HCT116 (cell line): ENCODE measurements around the gene COL3A1. TPM values are rescaled to one million over a fixed set of nuclear protein-coding genes. Genes with fewer than 3 reads are reported as not detected.

Experiments
- ATAC-seq: fragments of 200-7000 bp; cut with Tn5 transposase; 2 replicates; pipeline ENCODE4 v1.9.1; 2020; ENCODE audit warnings: mild to moderate bottlenecking, moderate library complexity
- BruUV-seq: library from RNA; stranded (reverse); fragments of 400-500 nt; replicated peaks from 2 replicates; lab custom pipeline; 2021; lab: Mats Ljungman, UMichigan
- CTCF ChIA-PET: fragments of 300-600 bp; sonication (Branson Sonifier 250); formaldehyde crosslinking; loops from one replicate; lab custom pipeline; 2021; ENCODE audit warnings: antibody characterized with exemption; lab: Charles Lee
- POLR2A ChIA-PET: fragments of 300-600, 350-600 bp; sonication (Branson Sonifier 250); formaldehyde crosslinking; loops from one replicate; lab custom pipeline; 2021; ENCODE audit warnings: antibody characterized with exemption; lab: Charles Lee
- RAD21 ChIA-PET, 2 experiments: fragments of 300-600 bp; sonication (Branson Sonifier 250); formaldehyde crosslinking; loops; one replicate each; lab custom pipeline; 2023; ENCODE audit warnings: low total read pairs in 2 of 2; ENCODE audit not compliant: uncharacterized antibody in 2 of 2, unreplicated experiment in 2 of 2, low non-redundant PET in 1 of 2; lab: Charles Lee
- DNase-seq: peaks from one replicate; pipeline ENCODE4 v3.0.0-alpha.2; 2010; ENCODE audit warnings: low read depth, low spot score
- H2AFZ ChIP-seq: fragments of 200-600 bp; shearing (Covaris generic), sonication (generic); 2 replicates; pipeline ENCODE4 v1.6.1; 2017; ENCODE audit warnings: low read depth, mixed run types, mixed read lengths, antibody characterized with exemption, low read length; ENCODE audit not compliant: poor library complexity, severe bottlenecking
- H3K27ac ChIP-seq: 2 replicates; pipeline ENCODE4 v1.5.1; 2012; ENCODE audit warnings: low read depth, low read length
- H3K27me3 ChIP-seq: fragments of 200-600 bp; sonication (generic); 2 replicates; pipeline ENCODE4 v1.6.1; 2016; ENCODE audit warnings: mixed run types, low read length, mixed read lengths; ENCODE audit not compliant: insufficient read depth
- H3K36me3 ChIP-seq, 2 experiments: fragments of 200-500 bp in 1 of 2; fragments of 200-600 bp in 1 of 2; sonication (Bioruptor generic) in 1 of 2; sonication (generic) in 1 of 2; 2 replicates each; pipeline versions ENCODE4 v1.5.1 to v1.6.1; 2014 to 2016; ENCODE audit warnings: low read length in 2 of 2, inconsistent platforms in 1 of 2, mixed read lengths in 1 of 2, mixed run types in 1 of 2; ENCODE audit not compliant: insufficient read depth in 2 of 2, control insufficient read depth in 1 of 2
- H3K4me1 ChIP-seq, 2 experiments: fragments of 200-600 bp in 1 of 2; sonication (generic) in 1 of 2; 2 replicates each; pipeline versions ENCODE4 v1.5.1 to v1.6.1; 2012 to 2017; ENCODE audit warnings: low read length in 2 of 2, inconsistent platforms in 1 of 2, mild to moderate bottlenecking in 1 of 2, mixed read lengths in 1 of 2, mixed run types in 1 of 2, moderate library complexity in 1 of 2; ENCODE audit not compliant: insufficient read depth in 2 of 2, control insufficient read depth in 1 of 2
- H3K4me2 ChIP-seq: fragments of 200-600 bp; sonication (generic); 2 replicates; pipeline ENCODE4 v1.6.1; 2017; ENCODE audit warnings: mixed run types, low read length, mixed read lengths
- H3K4me3 ChIP-seq, 2 experiments: fragments of 200-600 bp in 1 of 2; sonication (generic) in 1 of 2; replicated peaks in 1 of 2; 2 replicates each; pipeline ENCODE4 v1.5.1; 2011 to 2016; ENCODE audit warnings: low read length in 2 of 2, control low read depth in 1 of 2, low read depth in 1 of 2, mild to moderate bottlenecking in 1 of 2, mixed read lengths in 1 of 2, mixed run types in 1 of 2
- H3K79me2 ChIP-seq: fragments of 200-600 bp; sonication (generic); 2 replicates; pipeline ENCODE4 v1.6.1; 2017; ENCODE audit warnings: mild to moderate bottlenecking, mixed run types, low read length, moderate library complexity, mixed read lengths; ENCODE audit not compliant: insufficient read depth
- H3K9ac ChIP-seq: fragments of 200-600 bp; sonication (generic); 2 replicates; pipeline ENCODE4 v1.6.1; 2016; ENCODE audit warnings: low read length, mixed read lengths
- H3K9me2 ChIP-seq: fragments of 200-600 bp; sonication (generic), shearing (Covaris generic); 2 replicates; pipeline ENCODE4 v1.6.1; 2017; ENCODE audit warnings: mixed run types, mild to moderate bottlenecking, moderate library complexity; ENCODE audit not compliant: insufficient read depth
- H3K9me3 ChIP-seq, 2 experiments: fragments of 200-500 bp in 1 of 2; fragments of 200-600 bp in 1 of 2; sonication (Bioruptor generic) in 1 of 2; sonication (generic) in 1 of 2; 2 replicates each; pipeline ENCODE4 v1.6.1; 2014 to 2017; ENCODE audit warnings: low read length in 2 of 2, mixed read lengths in 2 of 2, inconsistent platforms in 1 of 2, low read depth in 1 of 2, mild to moderate bottlenecking in 1 of 2, mixed run types in 1 of 2, moderate library complexity in 1 of 2; ENCODE audit not compliant: control insufficient read depth in 1 of 2, insufficient read depth in 1 of 2
- H4K20me1 ChIP-seq: fragments of 200-600 bp; sonication (generic), shearing (Covaris generic); 2 replicates; pipeline ENCODE4 v1.6.1; 2017; ENCODE audit warnings: mixed run types, mild to moderate bottlenecking, moderate library complexity; ENCODE audit not compliant: insufficient read depth
- EGR1 ChIP-seq: IDR thresholded peaks from 2 replicates; pipeline ENCODE4 v1.6.1; 2012; ENCODE audit warnings: low read depth
- POLR2AphosphoS5 ChIP-seq: IDR thresholded peaks from 2 replicates; pipeline ENCODE4 v1.6.1; 2011; ENCODE audit warnings: mild to moderate bottlenecking, low read depth, low read length, moderate library complexity
- YY1 ChIP-seq: IDR thresholded peaks from 2 replicates; pipeline ENCODE4 v1.6.1; 2011; ENCODE audit warnings: low read length, low read depth, moderate library complexity, mild to moderate bottlenecking; ENCODE audit not compliant: insufficient replicate concordance; ENCODE audit errors: extremely low read depth
- intact Hi-C: fragments of 100-400 bp; cut with micrococcal nuclease; formaldehyde crosslinking; loops from 2 replicates; pipeline ENCODE4 v1.10.0; 2022
- total RNA-seq: library from RNA; stranded (reverse); gene quantifications from one replicate; pipeline ENCODE4 v1.2.1, GENCODE V29; 2021; ENCODE audit not compliant: unreplicated experiment

Gene COL3A1
- total RNA-seq, 1 experiment from 2014 or later, result 1.0 TPM

- no peaks in the 10 kb centered on the region for H3K4me1 ChIP-seq
- H3K4me3 ChIP-seq, result no peak overlapping the region
- no peaks in the 10 kb centered on the region for H3K9me3 ChIP-seq
- intact Hi-C loops, result no loop called here
- H3K4me2 ChIP-seq, result no peak overlapping the region
- no peak for ATAC-seq
- H2AFZ ChIP-seq, result no peak overlapping the region
- H3K79me2 ChIP-seq, result no peaks in the 10 kb centered on the region
- no peaks in the 10 kb centered on the region for H3K36me3 ChIP-seq
- H3K9ac ChIP-seq, result no peak overlapping the region
- no peaks in the 10 kb centered on the region for H4K20me1 ChIP-seq
- ChIA-PET RAD21 (no interaction called here), CTCF (no interaction called here), POLR2A (no interaction called here)
- no TSS peak for BruUV-seq
- DNase-seq, result no peak
- H3K27me3 ChIP-seq, result no peaks in the 10 kb centered on the region
- TF ChIP-seq POLR2AphosphoS5, result no peak
- TF ChIP-seq EGR1, result no peak
- no peaks in the 10 kb centered on the region for H3K9me2 ChIP-seq
- H3K27ac ChIP-seq, result no peak overlapping the region
Observed at GRCh38 chr2:189016311-189016861, 42.2 kb downstream of the COL3A1 start.

GRCh38 chr2:189018631-189019030 lies 44.5 kb downstream of the COL3A1 start:
- H3K4me1 ChIP-seq, result no peaks in the 10 kb centered on the region
- H3K4me3 ChIP-seq, result no peak overlapping the region
- H3K4me2 ChIP-seq, result no peak overlapping the region
- ChIA-PET RAD21 (no interaction called here), POLR2A (no interaction called here), CTCF (no interaction called here)
- BruUV-seq, result no TSS peak
- intact Hi-C loops, result no loop called here
- no peaks in the 10 kb centered on the region for H3K36me3 ChIP-seq
- H2AFZ ChIP-seq, result no peak overlapping the region
- no peaks in the 10 kb centered on the region for H3K9me3 ChIP-seq
- no peaks in the 10 kb centered on the region for H4K20me1 ChIP-seq
- TF ChIP-seq POLR2AphosphoS5 (no peak), YY1 (no peak)
- H3K9ac ChIP-seq, result no peak overlapping the region
- ATAC-seq (no peak), DNase-seq (no peak)
- no peaks in the 10 kb centered on the region for H3K79me2 ChIP-seq
- H3K27ac ChIP-seq, result no peak overlapping the region
- no peaks in the 10 kb centered on the region for H3K9me2 ChIP-seq
- H3K27me3 ChIP-seq, result no peaks in the 10 kb centered on the region
